ENCODE data around the gene PICALM.
"Not testable (repeated sequence)": the region's sequence is repeated elsewhere in the genome, so short reads cannot be mapped to it uniquely, and the experiment has no call there.

The PICALM gene

DNA sequence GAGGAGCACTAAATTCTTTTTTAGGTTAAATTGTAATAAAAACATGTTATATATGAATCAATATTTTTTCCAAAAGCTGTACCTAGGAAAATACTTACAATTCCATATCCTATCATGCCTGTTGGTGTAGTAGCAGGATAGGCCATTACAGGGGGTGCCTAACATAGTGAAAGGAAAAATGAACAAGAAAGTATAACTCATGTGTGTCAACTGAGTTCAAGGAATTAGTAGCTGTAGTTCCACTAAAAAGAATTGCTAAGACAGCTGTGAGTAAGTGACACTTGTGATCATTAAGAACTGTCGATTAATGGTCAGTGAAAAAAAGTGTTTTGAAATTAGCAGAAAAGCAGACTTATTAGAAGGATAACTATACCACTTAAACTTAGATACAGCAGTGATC lies 92.4 kb downstream of the PICALM start:
- no peak for DNase-seq (ENCODE audit: low read depth in 2 of 2)

DNA sequence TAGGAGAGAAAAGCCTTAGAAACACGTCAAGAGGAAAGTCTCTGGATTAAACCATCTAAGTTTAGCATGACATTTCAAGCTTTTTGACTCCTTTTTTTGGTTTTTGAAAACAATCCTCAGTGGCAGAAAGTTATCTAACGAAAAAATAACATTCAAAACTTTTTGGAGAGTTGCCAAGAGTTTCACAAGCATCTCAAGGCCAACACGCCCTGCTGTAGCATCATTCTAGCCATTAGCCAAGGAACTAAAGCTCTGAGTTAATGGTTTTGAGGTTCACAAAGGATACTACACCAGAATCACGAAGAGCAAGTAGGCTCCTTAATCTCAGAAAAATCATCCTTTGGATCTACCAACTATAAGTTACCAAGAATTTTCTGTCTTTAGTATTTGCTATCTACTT lies 94.8 kb downstream of the PICALM start:
- DNase-seq (ENCODE audit: low read depth in 2 of 2): no peak

DNA sequence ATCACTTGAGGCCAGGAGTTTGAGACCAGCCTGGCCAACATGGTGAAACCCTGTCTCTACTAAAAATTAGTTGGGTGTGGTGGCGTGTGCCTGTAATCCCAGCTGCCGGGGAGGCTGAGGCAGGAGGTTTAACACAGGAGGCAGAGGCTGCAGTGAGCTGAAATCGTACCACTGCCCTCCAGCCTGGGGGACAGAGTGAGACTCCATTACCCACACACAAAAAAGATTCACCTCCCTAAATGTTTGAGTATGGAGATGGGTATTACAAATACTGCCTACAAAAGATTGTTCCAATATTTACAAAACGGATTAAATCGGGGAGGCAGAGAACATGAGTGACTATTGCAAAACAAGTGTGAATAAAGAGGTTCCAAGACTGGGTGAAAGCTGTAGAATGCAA lies 98.3 kb downstream of the PICALM start:
- no peak for DNase-seq (ENCODE audit: low read depth in 2 of 2)

DNA sequence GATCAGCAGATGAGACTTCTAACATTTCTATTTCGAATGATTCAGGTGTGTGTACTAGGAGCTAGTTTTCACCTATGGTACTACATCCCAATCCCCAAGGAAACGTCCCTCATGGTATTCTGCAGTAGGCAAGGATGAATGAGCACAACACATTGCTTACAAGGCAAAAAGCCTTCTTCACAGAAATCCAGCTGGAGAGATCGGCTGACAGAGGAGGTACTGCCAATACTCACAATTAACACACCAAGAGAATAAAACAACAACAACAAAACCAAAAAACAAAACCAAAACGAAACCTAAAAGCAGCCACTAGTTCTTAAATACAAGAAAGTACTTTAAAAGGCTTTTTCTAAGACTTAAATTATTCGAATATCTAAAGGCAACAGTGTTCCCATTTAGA lies 101.4 kb downstream of the PICALM start:
- DNase-seq (ENCODE audit: low read depth in 2 of 2): no peak

DNA sequence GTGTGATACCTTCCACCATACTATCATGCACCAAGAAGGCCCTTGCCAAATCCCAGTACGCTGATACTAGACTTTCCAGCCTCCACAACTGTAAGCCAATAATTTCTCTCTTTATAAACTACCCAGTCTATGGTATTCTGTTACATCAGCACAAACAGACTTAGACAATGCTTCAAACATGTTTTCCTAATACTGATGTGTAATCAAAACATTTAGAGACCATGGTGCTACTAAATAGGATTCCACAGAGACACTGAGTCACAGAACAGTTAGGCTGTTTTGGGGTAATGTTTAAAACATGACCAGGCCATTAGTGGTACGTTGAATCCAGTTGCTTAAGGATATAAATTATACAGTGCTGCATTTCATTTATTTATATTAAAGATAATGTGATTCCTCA lies 103.7 kb downstream of the PICALM start:
- no peak for DNase-seq (ENCODE audit: low read depth in 2 of 2)

DNA sequence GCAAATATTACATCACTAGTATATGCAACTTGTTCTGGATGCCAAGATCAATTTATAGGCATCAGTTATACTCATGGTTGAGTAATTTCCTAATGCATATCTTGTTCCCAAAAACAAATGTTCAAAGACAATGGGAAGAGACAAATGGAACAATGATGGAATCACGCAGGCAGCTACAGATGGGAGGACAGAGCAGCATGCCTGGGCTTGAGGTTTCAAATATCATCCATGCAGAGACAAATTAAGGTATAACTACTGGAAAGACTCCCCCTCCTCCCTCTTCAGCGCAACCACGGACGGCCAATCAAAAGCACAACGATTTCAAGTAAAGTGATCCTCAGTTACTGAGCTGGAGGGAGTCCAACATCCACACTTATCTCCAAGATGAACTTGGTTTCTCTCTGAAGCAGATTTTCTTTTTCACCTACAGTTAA lies 106.9 kb downstream of the PICALM start:
- no peak for DNase-seq (ENCODE audit: low read depth in 2 of 2)

DNA sequence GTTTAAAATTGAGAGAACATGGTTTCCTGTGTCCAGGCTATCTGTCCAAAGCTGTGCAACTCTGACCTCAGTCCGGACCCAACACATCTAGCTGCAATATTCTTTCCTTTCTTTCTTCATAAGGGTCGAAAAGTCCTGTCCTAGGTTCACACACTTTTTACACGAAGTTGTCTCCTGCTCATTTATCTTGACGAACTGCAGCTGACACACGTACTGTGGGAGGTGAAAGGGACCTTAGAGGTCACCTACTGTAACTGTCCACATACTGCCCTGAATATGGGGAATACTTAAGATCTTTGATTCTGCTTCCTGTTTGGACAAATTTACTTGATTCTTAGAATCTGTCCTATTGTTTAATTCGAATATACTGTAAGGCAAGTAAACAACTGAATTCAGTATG lies 107.8 kb downstream of the PICALM start:
- no peak for DNase-seq (ENCODE audit: low read depth in 2 of 2)

DNA sequence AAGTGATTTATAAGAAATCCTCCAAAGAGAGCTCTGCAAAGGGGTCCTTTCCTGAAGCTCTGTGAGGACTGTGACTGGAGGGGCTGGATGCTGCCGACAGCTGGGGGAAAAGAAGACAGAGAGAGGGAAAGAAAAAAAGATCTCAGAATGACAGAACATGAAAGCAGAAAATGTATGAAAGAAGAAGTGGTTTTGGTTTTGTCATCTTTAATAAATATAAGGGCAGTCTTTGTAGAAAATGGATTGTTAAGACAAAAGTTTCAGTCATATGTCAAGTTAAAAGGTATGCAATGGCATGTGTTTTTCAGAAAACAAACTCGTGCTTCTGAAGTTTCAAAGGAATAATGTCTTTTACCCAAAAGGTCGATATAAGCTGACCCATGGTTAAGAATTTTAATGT lies 108.2 kb downstream of the PICALM start:
- DNase-seq (ENCODE audit: low read depth in 2 of 2): no peak

DNA sequence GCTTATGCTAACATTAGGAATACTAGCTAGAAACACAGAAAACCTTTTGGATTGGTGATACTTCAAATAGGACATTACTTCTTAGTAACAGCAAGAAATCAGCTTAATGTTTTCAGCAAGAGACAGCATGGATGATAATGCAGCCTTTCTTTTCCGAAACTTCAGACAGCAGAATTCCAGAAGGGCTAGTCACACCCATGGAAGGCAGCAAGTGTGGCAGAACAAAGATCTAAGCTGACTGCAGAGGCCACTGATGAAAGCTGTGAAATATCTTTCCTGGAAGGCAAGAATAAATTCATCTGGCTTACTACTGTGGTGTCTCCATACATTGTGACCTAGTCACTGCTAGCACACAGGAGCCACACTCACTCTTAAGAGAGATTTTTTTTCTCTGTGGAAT lies 113.4 kb downstream of the PICALM start:
- no peak for DNase-seq (ENCODE audit: low read depth in 2 of 2)

DNA sequence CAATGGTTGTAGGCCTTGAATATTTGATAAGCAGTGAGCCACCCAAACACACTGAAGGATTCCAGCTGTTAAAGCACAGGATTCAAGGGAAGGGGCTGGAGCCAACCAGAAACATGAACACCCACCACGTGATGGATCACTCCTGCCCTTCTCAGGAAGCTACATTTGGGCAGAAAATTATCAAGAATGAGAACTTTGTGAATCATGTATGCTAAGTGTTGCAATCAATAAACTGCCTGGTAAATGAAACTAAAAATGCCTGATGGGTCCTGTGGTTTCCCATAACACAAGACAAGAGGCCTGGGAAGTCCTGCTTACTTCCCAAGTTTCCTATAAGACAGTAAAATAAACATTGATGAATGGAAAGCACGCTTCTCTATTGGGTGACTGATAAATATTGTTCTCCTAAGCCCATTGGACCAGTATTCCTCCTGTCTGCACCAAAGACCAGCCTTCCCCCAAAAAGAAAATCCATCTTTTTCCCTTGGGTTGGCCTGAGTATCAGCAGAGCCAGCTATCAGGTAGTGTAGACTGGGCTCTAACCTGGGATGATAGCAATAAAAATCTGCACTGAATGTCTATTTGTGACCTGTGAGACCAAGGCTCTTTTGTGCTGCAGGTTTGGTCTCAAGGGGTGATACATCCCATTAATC lies 115.3 kb downstream of the PICALM start:
- no peak for DNase-seq (ENCODE audit: low read depth in 2 of 2)

DNA sequence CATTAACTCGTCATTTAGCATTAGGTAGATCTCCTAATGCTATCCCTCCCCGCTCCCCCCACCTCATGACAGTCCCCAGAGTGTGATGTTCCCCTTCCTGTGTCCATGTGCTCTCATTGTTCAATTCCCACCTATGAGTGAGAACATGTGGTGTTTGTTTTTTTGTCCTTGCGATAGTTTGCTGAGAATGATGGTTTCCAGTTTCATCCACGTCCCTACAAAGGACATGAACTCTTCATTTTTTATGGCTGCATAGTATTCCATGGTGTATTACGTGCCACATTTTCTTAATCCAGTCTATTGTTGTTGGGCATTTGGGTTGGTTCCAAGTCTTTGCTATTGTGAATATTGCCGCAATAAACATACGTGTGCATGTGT lies 116.8 kb downstream of the PICALM start:
- DNase-seq (ENCODE audit: low read depth in 2 of 2): not testable (repeated sequence)

DNA sequence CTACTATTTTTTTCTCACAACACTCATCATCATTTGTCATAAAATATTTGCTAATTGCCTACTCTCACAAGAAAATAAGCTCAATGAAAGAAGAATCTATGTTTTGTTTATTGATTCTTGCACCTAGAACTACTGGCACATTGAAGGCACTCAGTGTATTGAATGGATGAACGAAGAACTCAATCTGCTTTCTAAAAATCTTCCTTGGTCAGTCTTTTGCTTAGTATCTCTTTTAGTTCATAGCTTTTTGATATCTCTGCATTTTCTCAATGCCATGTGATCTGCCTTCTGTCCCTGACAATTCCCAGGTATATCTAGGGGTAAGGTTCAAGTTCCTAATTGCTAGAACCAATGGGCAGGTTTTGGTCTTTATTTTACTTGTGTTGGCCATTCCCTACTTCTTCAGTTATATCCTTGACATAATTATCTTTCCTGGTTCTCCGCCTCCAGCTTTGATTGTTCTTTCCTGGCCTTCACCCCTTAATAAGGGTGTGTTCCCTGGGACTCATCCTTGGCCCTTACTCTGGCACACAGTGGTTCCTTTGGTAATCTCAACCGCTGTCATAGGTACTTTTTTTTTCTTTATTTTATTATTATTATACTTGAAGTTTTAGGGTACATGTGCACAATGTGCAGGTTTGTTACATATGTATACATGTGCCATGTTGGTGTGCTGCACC lies 117.3 kb downstream of the PICALM start:
- no peak for DNase-seq (ENCODE audit: low read depth in 2 of 2)

DNA sequence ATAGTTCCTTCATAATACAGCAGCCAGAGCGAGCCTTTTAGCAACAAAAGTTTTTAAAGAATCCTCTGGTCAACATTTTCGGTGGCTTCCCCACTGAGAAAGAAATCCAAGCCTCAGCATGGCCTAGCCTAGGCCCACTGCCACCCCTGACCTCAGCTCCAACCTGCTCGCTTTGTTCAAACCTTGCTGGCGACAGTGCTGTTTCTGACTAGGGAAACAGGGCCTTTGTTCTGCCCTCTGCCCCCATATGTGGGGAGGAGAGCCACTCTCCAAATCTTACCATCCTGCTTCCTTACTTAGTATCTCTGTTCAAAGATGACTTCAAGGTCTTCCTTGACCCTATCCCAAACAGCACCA lies 117.9 kb downstream of the PICALM start:
- no peak for DNase-seq (ENCODE audit: low read depth in 2 of 2)

DNA sequence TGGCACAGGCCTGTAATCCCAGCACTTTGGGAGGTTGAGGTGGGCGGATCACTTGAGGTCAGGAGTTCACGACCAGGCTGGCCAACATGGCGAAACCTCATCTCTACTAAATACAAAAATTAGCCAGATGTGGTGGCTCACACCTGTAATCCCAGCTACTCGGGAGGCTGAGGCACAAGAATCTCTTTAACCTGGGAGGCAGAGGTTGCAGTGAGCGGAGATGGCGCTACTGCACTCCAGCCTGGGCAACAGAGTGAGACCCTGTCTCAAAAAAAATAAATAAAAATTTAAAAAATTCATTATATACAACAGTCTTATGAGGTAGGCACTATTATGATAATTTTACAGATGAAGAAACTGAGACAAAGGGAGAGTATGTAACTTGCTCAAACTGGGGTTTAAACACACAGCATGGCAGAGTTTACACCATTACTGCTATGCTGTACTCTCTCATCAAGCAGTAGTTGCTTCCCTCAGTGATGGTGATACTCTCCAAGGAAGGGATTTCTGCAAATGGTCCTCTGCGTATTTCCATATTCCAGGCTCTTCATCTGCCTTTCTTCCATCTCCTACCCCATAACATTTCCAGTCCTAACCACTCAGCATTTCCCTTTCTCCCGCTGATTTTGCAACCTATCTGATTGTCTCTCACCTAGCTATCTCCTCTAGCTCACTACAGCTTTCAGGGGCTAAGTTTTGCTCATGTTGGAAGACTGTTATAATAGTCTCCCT lies 118.4 kb downstream of the PICALM start:
- no peak for DNase-seq (ENCODE audit: low read depth in 2 of 2)

DNA sequence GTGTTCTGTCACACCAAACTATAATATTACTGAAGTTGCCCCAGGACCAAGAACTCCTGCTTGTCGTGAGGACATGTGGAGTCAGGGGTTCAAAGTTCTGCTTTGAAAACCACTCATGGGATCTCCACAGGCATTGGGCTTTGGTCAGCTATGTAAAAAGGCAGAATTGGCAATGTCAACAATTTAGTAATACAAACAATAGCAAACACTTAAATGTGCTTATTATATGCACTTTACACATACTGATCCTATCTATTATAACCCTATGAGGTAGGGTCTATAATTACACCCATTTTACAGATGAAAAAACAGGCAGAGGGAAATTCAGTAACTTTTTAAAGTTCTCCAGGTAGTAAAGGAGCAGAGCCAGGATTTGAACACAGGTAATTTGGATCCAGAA lies 119.1 kb downstream of the PICALM start:
- DNase-seq (ENCODE audit: low read depth in 2 of 2): no peak

DNA sequence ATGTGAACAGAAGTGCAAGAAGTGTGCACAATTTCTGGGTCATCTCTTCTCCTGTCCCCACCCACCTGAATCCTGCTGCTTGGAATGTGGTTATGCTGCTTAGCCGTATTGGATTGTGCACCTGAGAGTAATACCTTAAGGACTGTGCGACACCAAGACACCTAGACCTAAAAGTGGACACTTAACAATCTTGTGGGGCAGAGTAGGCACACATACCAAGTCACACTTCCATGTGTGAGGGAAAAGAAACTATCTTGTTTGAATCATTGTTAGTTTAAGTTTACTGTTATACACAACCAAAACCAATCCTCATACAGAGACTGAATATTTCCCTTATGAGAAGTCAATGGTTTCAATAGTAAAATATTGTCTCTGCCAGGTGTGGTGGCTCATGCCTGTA lies 120.0 kb downstream of the PICALM start:
- DNase-seq (ENCODE audit: low read depth in 2 of 2): no peak

DNA sequence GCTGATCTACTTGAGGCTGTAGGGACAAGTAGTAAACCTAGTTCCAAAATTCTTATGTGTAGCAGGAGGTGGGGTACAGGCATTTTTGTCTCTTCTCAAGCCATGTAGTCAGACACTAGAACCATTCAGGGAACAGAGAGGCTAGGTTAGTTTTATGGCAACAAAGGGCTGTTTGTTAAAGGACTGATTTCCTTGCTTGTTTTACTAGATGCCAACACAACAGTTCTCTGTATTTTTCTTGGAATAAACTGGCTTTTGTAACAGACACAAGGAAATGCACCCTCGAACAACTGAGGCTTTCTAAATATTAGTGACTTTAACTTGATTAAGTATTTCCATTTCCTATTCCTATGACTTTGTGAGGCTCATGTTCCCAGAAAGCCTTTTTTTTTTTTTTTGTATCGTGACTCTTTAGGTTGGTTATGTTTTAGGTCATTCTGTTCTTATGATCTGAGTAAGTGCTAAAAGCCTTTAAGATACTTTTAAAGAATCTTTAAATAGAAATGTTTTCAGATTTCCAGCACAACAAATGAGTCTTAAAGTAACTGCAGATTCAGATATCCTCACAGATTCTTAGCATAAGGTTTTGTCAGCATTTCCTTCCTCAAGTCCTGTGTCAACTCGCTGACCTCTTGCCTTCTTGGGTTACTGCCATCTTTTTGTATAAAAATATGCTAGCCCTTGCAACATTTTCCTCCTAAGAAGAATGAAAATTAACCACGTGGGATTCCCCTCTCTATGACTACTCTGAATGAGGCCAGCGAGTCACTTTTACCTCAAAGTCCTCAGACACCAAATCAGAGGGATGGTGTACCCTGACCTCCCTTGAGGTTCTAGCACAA lies 121.2 kb downstream of the PICALM start:
- DNase-seq (ENCODE audit: low read depth in 2 of 2): peak; percentile 25 to 32

DNA sequence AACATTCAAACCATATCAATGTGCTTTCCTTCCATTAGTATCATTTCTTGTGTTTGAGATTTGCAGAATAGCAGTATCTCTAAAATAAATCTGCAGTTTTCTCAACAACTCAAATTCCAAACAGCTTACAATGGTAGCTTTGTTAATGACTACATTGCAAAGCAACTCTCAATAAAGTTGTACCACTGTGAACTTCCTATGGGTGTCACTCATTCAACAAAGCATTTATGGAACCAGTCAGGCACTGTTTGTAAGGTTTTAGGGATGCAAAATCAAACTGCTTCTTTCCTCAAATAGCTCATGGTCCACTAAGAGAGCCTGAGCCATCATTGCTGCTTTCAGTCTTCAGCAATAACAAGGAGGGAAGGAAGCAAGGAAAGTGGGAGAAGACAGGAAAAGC lies 122.7 kb downstream of the PICALM start:
- DNase-seq (ENCODE audit: low read depth in 2 of 2): no peak

DNA sequence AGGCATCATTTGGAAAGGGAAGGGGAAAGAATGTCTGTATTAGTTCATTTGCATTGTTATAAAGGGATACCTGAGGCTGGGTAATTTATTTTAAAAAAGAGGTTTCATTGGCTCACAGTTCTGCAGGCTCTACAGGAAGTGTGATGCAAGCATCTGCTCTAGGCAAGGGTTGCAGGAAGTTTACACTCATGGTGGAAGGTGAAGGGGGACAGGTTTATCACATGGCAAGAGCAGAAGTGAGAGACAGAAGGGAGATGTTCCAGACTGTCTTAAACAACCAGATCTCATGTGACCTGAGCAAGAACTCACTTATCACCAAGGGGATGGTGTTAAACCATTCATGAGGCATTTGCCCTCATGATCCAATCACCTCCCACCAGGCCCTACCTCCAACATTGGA lies 123.1 kb downstream of the PICALM start:
- no peak for DNase-seq (ENCODE audit: low read depth in 2 of 2)

DNA sequence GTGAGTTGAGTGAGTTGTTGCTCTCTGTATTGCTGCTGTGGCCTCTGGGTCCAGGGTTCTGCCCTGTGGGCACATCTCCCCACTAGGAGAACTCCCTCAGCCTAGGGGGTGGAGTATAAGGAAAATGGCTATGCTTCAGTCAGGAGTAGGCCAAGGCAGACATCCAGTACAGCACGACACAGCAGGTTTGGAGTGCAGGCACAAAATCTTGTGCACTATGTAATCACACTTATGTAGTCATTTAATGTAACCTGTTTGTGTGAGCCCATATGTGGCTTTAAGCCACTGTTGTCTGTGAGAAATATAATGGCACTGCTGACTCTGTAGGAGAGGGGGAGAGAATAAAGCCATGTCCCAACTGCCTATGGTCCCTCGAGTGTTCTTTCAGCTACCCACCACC lies 123.6 kb downstream of the PICALM start:
- DNase-seq (ENCODE audit: low read depth in 2 of 2): no peak

DNA sequence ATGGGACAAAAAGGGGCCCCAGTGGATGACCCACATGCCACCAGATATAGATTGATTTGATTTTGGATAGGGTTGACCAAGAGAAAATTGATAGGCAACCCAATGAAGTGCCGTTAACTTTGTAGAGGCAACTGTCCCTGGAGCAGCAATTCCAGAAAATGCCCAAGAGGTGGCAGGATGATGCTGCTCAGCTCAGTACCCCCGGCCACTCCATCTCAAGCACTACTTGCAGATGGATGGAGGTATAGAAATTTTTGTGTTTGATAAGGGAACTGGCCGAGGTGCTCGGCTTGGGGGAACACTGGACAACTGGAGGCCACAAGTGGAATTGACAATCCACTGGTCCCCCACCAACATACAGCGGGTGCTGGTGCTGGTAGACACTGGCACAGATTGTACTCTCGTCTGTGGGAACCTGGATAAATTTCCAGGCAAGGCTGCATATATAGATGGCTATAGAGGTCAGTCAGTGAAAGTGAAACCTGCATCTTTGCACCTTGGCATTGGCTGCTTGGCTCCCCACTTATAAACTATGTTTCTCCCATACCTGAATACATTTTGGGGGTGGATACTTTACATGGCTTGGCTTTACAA lies 127.4 kb downstream of the PICALM start:
- DNase-seq (ENCODE audit: low read depth in 2 of 2): peak; percentile 17 to 18

Measured in stimulated activated CD8-positive, alpha-beta memory T cell treated with anti-CD3 and anti-CD28 coated beads, Interleukin-15, amount 100 ng/mL, for 48 hours (primary cell).